PC-3 (cell line): ENCODE measurements around the gene PRKCE.

ENCODE experiments used
- EZH2 ChIP-seq: fragments of 300-600 bp; sonication (generic); IDR thresholded peaks from one replicate; pipeline ENCODE4 v1.6.1; 2017; ENCODE audit warnings: antibody characterized with exemption, mild to moderate bottlenecking, low read length; ENCODE audit not compliant: unreplicated experiment
- EZH2phosphoT487 ChIP-seq: fragments of 300-600 bp; sonication (generic); IDR thresholded peaks from 2 replicates; pipeline ENCODE4 v1.6.1; 2018; ENCODE audit warnings: mild to moderate bottlenecking, antibody characterized with exemption, low read length, borderline replicate concordance
- TF ChIP-seq, protein P1 (sequence below): fragments of 300-600 bp; sonication (generic); conservative IDR thresholded peaks from 2 replicates; pipeline ENCODE4 v1.5.1; 2017; ENCODE audit warnings: antibody characterized with exemption, low read depth, mild to moderate bottlenecking, low read length

GRCh38 chr2:46181306-46181705, 529.8 kb downstream of the PRKCE start:
- TF ChIP-seq, protein P1, sequence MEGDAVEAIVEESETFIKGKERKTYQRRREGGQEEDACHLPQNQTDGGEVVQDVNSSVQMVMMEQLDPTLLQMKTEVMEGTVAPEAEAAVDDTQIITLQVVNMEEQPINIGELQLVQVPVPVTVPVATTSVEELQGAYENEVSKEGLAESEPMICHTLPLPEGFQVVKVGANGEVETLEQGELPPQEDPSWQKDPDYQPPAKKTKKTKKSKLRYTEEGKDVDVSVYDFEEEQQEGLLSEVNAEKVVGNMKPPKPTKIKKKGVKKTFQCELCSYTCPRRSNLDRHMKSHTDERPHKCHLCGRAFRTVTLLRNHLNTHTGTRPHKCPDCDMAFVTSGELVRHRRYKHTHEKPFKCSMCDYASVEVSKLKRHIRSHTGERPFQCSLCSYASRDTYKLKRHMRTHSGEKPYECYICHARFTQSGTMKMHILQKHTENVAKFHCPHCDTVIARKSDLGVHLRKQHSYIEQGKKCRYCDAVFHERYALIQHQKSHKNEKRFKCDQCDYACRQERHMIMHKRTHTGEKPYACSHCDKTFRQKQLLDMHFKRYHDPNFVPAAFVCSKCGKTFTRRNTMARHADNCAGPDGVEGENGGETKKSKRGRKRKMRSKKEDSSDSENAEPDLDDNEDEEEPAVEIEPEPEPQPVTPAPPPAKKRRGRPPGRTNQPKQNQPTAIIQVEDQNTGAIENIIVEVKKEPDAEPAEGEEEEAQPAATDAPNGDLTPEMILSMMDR: no peak
- TF ChIP-seq EZH2phosphoT487 (no peak), EZH2 (no peak)
